GM23338 (cell line): ENCODE measurements around the gene SLA2. TPM values are rescaled to one million over a fixed set of nuclear protein-coding genes. Genes with fewer than 3 reads are reported as not detected.

Experiments used
- ATAC-seq: fragments of 200-7000 bp; cut with Tn5 transposase; 3 replicates; pipeline ENCODE4 v1.9.1; 2020
- DNase-seq: peaks from one replicate; pipeline ENCODE4 v3.0.0-alpha.2; 2015; ENCODE audit warnings: low spot score
- H2AFZ ChIP-seq: fragments of 200-600 bp; sonication (generic); 2 replicates; pipeline ENCODE4 v1.8.0; 2016; ENCODE audit warnings: antibody characterized with exemption, mild to moderate bottlenecking, moderate library complexity
- H3F3A ChIP-seq: fragments of 200-600 bp; sonication (generic); replicated peaks from 2 replicates; pipeline ENCODE4 v1.8.0; 2017; ENCODE audit warnings: antibody characterized with exemption, mixed run types, low read depth
- H3K27ac ChIP-seq: fragments of 200-600 bp; sonication (generic); 2 replicates; pipeline ENCODE4 v1.6.1; 2016; ENCODE audit warnings: low read depth
- H3K27me3 ChIP-seq: fragments of 200-600 bp; sonication (generic); 2 replicates; pipeline ENCODE4 v1.8.0; 2016; ENCODE audit warnings: mild to moderate bottlenecking, mixed run types, moderate library complexity; ENCODE audit not compliant: insufficient read depth
- H3K36me3 ChIP-seq: fragments of 200-600 bp; sonication (generic); 2 replicates; pipeline ENCODE4 v1.8.0; 2016; ENCODE audit warnings: mild to moderate bottlenecking; ENCODE audit not compliant: insufficient read depth
- H3K4me1 ChIP-seq: fragments of 200-600 bp; sonication (generic); 2 replicates; pipeline ENCODE4 v1.8.0; 2016; ENCODE audit warnings: mild to moderate bottlenecking, moderate library complexity; ENCODE audit not compliant: insufficient read depth
- H3K4me2 ChIP-seq: fragments of 200-600 bp; sonication (generic); 2 replicates; pipeline ENCODE4 v1.7.1; 2017; ENCODE audit warnings: mixed run types
- H3K4me3 ChIP-seq: fragments of 200-600 bp; sonication (generic); 2 replicates; pipeline ENCODE4 v1.6.1; 2016; ENCODE audit warnings: mixed run types
- H3K79me2 ChIP-seq: fragments of 200-600 bp; sonication (generic); replicated peaks from 2 replicates; pipeline ENCODE4 v1.8.0; 2017; ENCODE audit warnings: mild to moderate bottlenecking; ENCODE audit not compliant: insufficient read depth
- H3K9me2 ChIP-seq: fragments of 200-600 bp; sonication (generic); 2 replicates; pipeline ENCODE4 v1.8.0; 2017; ENCODE audit not compliant: insufficient read depth
- H4K20me1 ChIP-seq: fragments of 200-600 bp; sonication (generic); replicated peaks from 2 replicates; pipeline ENCODE4 v1.8.0; 2017; ENCODE audit warnings: mild to moderate bottlenecking; ENCODE audit not compliant: insufficient read depth
- H3K27ac Mint-ChIP-seq: 2 replicates; pipeline ENCODE4 v1.8.0; 2020; ENCODE audit warnings: inconsistent platforms, mild to moderate bottlenecking, moderate library complexity, mixed read lengths
- H3K27me3 Mint-ChIP-seq: 3 replicates; pipeline ENCODE4 v1.8.0; 2022; ENCODE audit warnings: low read depth, mild to moderate bottlenecking, moderate library complexity, mixed read lengths, inconsistent platforms; ENCODE audit not compliant: insufficient read depth, poor library complexity
- H3K36me3 Mint-ChIP-seq: 3 replicates; pipeline ENCODE4 v1.8.0; 2021; ENCODE audit warnings: low read depth, mild to moderate bottlenecking, inconsistent platforms, moderate library complexity, mixed read lengths
- H3K4me1 Mint-ChIP-seq: 3 replicates; pipeline ENCODE4 v1.8.0; 2020; ENCODE audit warnings: mild to moderate bottlenecking, inconsistent platforms, mixed read lengths
- H3K4me3 Mint-ChIP-seq: 3 replicates; pipeline ENCODE4 v1.8.0; 2021; ENCODE audit warnings: moderate library complexity, mild to moderate bottlenecking, inconsistent platforms, mixed read lengths
- H3K9me3 Mint-ChIP-seq: 3 replicates; pipeline ENCODE4 v1.8.0; 2020; ENCODE audit warnings: moderate library complexity, mild to moderate bottlenecking, inconsistent platforms, mixed read lengths
- CREB1 ChIP-seq: fragments of 250-450 bp; sonication (Bioruptor Pico); IDR thresholded peaks from 2 replicates; pipeline ENCODE4 v1.5.0; 2020; ENCODE audit warnings: low read depth, mild to moderate bottlenecking, moderate library complexity
- CTCF ChIP-seq, 2 experiments: fragments of 200-600 bp in 1 of 2; sonication (generic) in 1 of 2; conservative IDR thresholded peaks; 2 replicates each; pipeline versions ENCODE4 v1.5.1 to v1.6.1; 2016 to 2017; ENCODE audit warnings: antibody characterized with exemption in 2 of 2, low read depth in 2 of 2, mild to moderate bottlenecking in 2 of 2, moderate library complexity in 1 of 2
- EZH2phosphoT487 ChIP-seq: fragments of 200-600 bp; sonication (generic); IDR thresholded peaks from one replicate; pipeline ENCODE4 v1.8.1; 2018; ENCODE audit warnings: antibody characterized with exemption; ENCODE audit not compliant: unreplicated experiment
- JUNB ChIP-seq: IDR thresholded peaks from one replicate; pipeline ENCODE4 v1.6.1; 2016; ENCODE audit warnings: antibody characterized with exemption; ENCODE audit not compliant: unreplicated experiment
- NANOG ChIP-seq: IDR thresholded peaks from 2 replicates; pipeline ENCODE4 v1.6.1; 2016; ENCODE audit warnings: antibody characterized with exemption, borderline replicate concordance
- POLR2AphosphoS5 ChIP-seq: IDR thresholded peaks from 2 replicates; pipeline ENCODE4 v1.6.1; 2016; ENCODE audit warnings: antibody characterized with exemption, low read depth
- STAT1 ChIP-seq: IDR thresholded peaks from one replicate; pipeline ENCODE4 v1.6.1; 2016; ENCODE audit warnings: antibody characterized with exemption; ENCODE audit not compliant: unreplicated experiment
- ZNF462 ChIP-seq: fragments of 250-450 bp; sonication (Bioruptor Pico); IDR thresholded peaks from 2 replicates; pipeline ENCODE4 v1.5.0; 2020; ENCODE audit warnings: mild to moderate bottlenecking, moderate library complexity
- polyA plus RNA-seq: library from polyadenylated mRNA; unstranded; fragments of >200 nt; fragmentation: Nextera tagmentation; extraction: Ambion mirVana; gene quantifications from 2 replicates; pipeline ENCODE4 v1.2.1, GENCODE V29; 2016
- total RNA-seq: library from RNA; depleted of rRNA; stranded (reverse); fragments of >200 nt; shearing (Covaris generic); gene quantifications from 2 replicates; pipeline ENCODE4 v1.2.3, GENCODE V29; 2014

The SLA2 gene
- total and polyA plus RNA-seq, 2 experiments from 2014 or later, result 0.18 TPM; not detected in 1

GRCh38 chr20:36672991-36673390 is 27.0 kb upstream of the SLA2 start (continued):
- no peak for TF ChIP-seq ZNF462
- no peak for TF ChIP-seq CREB1 (CRISPR knock-in tag)
- no peak for TF ChIP-seq NANOG
- no peak for TF ChIP-seq JUNB
- TF ChIP-seq STAT1, result no peak
- no peak for TF ChIP-seq POLR2AphosphoS5

- Histone ChIP-seq H3K4me3 (no peak overlapping the region), H3K27ac (no peak overlapping the region), H3K4me2 (no peak overlapping the region), H2AFZ (no peak overlapping the region), H3K4me1 (no peaks in the 10 kb centered on the region), H3K36me3 (no peaks in the 10 kb centered on the region), H3F3A (peaks cover 5% of the 10 kb centered on the region; the same call in 1 of the 2 replicates), H3K9me2 (no peaks in the 10 kb centered on the region), H4K20me1 (peaks cover 3% of the 10 kb centered on the region; the same call in 1 of the 2 replicates), H3K27me3 (no peaks in the 10 kb centered on the region), H3K79me2 (no peaks in the 10 kb centered on the region)
- H3K4me1 Mint-ChIP-seq, result no peaks in the 10 kb centered on the region
- H3K4me3 Mint-ChIP-seq, result no peak overlapping the region
- H3K36me3 Mint-ChIP-seq, result no peaks in the 10 kb centered on the region
- no peak for ATAC-seq
- H3K27ac Mint-ChIP-seq, result no peak overlapping the region
- TF ChIP-seq EZH2phosphoT487 (no peak), CTCF (conservative IDR thresholded peaks at IDR 0.05; ENCODE audit: low read depth in 2 of 2) (no peak), CREB1 (CRISPR knock-in tag) (no peak), STAT1 (no peak)
- peaks cover 4% of the 10 kb centered on the region for H3K27me3 Mint-ChIP-seq
- no peaks in the 10 kb centered on the region for H3K9me3 Mint-ChIP-seq
- no peak for DNase-seq
These were observed 24.8 kb upstream of the SLA2 start for GRCh38 chr20:36670665-36671357.
